ENCODE results near the gene PCARE.

The PCARE gene

GRCh38 chr2:29031046-29031445, 43.3 kb downstream of the PCARE start:
- Histone ChIP-seq H3K27ac (ENCODE audit: low read length) (no peak overlapping the region), H3K27me3 (ENCODE audit: low read depth, low read length) (no peaks in the 10 kb centered on the region), H3K9me3 (ENCODE audit: control insufficient read depth in 1 of 2, low read length in 2 of 2) (no peaks in the 10 kb centered on the region), H3K36me3 (ENCODE audit: control insufficient read depth in 1 of 2, insufficient read depth in 2 of 2, low read length in 2 of 2) (peaks cover 0 to 5% of the 10 kb centered on the region in 2 donors), H3K4me1 (ENCODE audit: control insufficient read depth in 1 of 2, insufficient read depth in 2 of 2, low read length in 2 of 2) (no peaks in the 10 kb centered on the region), H3K4me3 (ENCODE audit: low read depth in 1 of 2, low read length in 2 of 2) (no peak overlapping the region)

GRCh38 chr2:29025711-29026110, 48.6 kb downstream of the PCARE start:
- Histone ChIP-seq H3K9me3 (ENCODE audit: control insufficient read depth in 1 of 2, low read length in 2 of 2) (no peaks in the 10 kb centered on the region), H3K27ac (ENCODE audit: low read length) (no peak overlapping the region), H3K27me3 (ENCODE audit: low read depth, low read length) (no peaks in the 10 kb centered on the region), H3K36me3 (ENCODE audit: control insufficient read depth in 1 of 2, insufficient read depth in 2 of 2, low read length in 2 of 2) (peaks cover 0 to 5% of the 10 kb centered on the region in 2 donors), H3K4me1 (ENCODE audit: control insufficient read depth in 1 of 2, insufficient read depth in 2 of 2, low read length in 2 of 2) (no peaks in the 10 kb centered on the region), H3K4me3 (ENCODE audit: low read depth in 1 of 2, low read length in 2 of 2) (no peak overlapping the region)

DNA sequence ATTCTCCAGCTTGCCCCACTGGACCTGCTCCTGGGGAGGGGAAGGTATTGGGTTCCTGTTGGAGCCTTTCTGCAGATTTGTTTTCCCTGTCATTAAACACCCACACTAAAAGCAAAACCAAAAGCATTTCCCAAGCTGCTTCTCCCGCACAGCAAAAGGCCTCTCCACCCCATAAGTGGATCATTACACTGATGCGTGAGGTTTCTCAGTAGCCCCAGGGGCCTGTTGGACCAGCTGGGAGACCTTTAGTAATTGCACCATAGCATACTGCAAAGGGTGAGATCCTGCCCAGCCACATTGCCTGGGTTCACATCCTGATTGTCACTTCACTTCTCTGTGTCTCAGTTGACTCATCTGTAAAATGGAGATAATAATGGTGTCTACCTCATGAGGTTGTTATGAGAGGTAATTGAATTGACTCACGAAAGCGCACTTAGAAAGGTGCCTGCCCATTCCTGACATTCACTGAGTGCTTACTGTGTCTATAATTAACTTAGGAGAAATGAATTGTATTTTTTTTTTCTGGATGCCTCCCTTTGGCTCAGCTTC, 49.4 kb downstream of the PCARE start:
- Histone ChIP-seq H3K36me3 (ENCODE audit: control insufficient read depth in 1 of 2, insufficient read depth in 2 of 2, low read length in 2 of 2) (peaks cover 0 to 5% of the 10 kb centered on the region in 2 donors), H3K4me3 (ENCODE audit: low read depth in 1 of 2, low read length in 2 of 2) (no peak overlapping the region), H3K27ac (ENCODE audit: low read length) (no peak overlapping the region), H3K27me3 (ENCODE audit: low read depth, low read length) (no peaks in the 10 kb centered on the region), H3K4me1 (ENCODE audit: control insufficient read depth in 1 of 2, insufficient read depth in 2 of 2, low read length in 2 of 2) (no peaks in the 10 kb centered on the region), H3K9me3 (ENCODE audit: control insufficient read depth in 1 of 2, low read length in 2 of 2) (no peaks in the 10 kb centered on the region)

- H3K27me3 ChIP-seq (ENCODE audit: low read depth, low read length), result no peaks in the 10 kb centered on the region
- no peak overlapping the region for H3K27ac ChIP-seq (ENCODE audit: low read length)
- H3K4me3 ChIP-seq (ENCODE audit: low read depth in 1 of 2, low read length in 2 of 2), result no peak overlapping the region
Measured at GRCh38 chr2:29023188-29023587, 51.1 kb downstream of the PCARE start.

DNA sequence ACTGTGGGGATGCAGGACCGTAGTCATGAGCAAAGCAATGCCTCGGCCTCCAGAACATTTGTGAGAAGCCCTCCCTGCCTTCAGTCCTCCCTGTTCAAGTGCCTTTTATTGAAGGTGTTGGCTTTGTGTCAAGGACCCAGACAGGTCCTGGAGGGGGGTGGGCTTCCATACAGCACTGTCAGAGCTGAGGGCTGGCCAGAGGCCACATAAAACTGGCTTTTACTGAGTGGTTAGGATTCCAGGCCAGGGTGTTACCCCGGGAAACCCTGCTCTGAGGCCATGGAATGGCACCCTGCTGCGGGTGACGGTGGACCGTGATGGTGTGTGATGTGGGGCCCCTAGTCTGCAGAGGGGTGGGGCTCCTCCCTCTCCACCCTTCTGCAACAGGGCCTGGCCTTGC, 51.6 kb downstream of the PCARE start:
- Histone ChIP-seq H3K27me3 (ENCODE audit: low read depth, low read length) (no peaks in the 10 kb centered on the region), H3K27ac (ENCODE audit: low read length) (no peak overlapping the region), H3K9me3 (ENCODE audit: control insufficient read depth in 1 of 2, low read length in 2 of 2) (no peaks in the 10 kb centered on the region), H3K4me1 (ENCODE audit: control insufficient read depth in 1 of 2, insufficient read depth in 2 of 2, low read length in 2 of 2) (no peaks in the 10 kb centered on the region), H3K4me3 (ENCODE audit: low read depth in 1 of 2, low read length in 2 of 2) (no peak overlapping the region), H3K36me3 (ENCODE audit: control insufficient read depth in 1 of 2, insufficient read depth in 2 of 2, low read length in 2 of 2) (peaks cover 0 to under 1% of the 10 kb centered on the region in 2 donors)

More at GRCh38 chr2:29023188-29023587, 51.1 kb downstream of the PCARE start:
- H3K36me3 ChIP-seq (ENCODE audit: control insufficient read depth in 1 of 2, insufficient read depth in 2 of 2, low read length in 2 of 2), result peaks cover 0 to 5% of the 10 kb centered on the region in 2 donors
- no peaks in the 10 kb centered on the region for H3K9me3 ChIP-seq (ENCODE audit: control insufficient read depth in 1 of 2, low read length in 2 of 2)
- no peaks in the 10 kb centered on the region for H3K4me1 ChIP-seq (ENCODE audit: control insufficient read depth in 1 of 2, insufficient read depth in 2 of 2, low read length in 2 of 2)

- no peak overlapping the region for H3K4me3 ChIP-seq (ENCODE audit: low read depth in 1 of 2, low read length in 2 of 2)
- H3K9me3 ChIP-seq (ENCODE audit: control insufficient read depth in 1 of 2, low read length in 2 of 2), result no peaks in the 10 kb centered on the region
- no peak overlapping the region for H3K27ac ChIP-seq (ENCODE audit: low read length)
- no peaks in the 10 kb centered on the region for H3K36me3 ChIP-seq (ENCODE audit: control insufficient read depth in 1 of 2, insufficient read depth in 2 of 2, low read length in 2 of 2)
- no peaks in the 10 kb centered on the region for H3K4me1 ChIP-seq (ENCODE audit: control insufficient read depth in 1 of 2, insufficient read depth in 2 of 2, low read length in 2 of 2)
- H3K27me3 ChIP-seq (ENCODE audit: low read depth, low read length), result no peaks in the 10 kb centered on the region
Measured at GRCh38 chr2:29021886-29022285, 52.4 kb downstream of the PCARE start.

DNA sequence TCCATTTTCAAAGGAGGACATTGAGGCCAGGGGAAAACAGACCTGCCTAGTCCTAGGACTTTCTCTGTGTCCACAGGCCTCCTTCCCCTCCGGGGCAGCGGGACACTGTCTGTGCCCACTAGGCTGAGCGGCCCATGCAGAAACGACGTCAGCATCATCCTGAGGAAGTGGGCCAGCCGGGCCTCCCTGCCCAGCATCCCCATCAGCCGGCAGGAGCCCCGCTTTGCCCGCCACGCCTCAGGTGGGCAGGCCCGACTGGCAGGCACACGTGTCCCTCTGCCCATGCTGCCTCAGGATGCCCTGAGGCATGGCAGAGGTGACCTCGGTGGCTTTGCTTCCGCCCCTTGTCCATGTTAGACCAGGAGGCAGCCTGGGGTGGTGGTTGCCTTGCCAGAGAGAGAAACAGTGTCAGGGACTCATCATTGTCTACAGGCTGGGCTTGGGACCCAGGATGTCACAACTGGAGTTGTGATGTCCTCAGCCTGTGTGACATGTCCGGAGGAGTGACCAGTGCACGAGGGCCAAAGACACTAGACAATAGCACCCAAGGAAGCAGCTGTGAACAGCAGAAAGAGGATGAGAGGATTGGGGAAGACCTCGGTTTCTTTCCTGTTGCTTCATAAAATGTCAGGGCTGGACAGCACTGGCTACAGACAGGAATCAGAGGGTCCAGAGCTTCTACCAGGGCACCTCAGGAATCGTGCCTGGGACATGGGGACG, 56.4 kb downstream of the PCARE start:
- no peak overlapping the region for H3K4me3 ChIP-seq (ENCODE audit: low read depth in 1 of 2, low read length in 2 of 2)
- no peaks in the 10 kb centered on the region for H3K4me1 ChIP-seq (ENCODE audit: control insufficient read depth in 1 of 2, insufficient read depth in 2 of 2, low read length in 2 of 2)
- H3K36me3 ChIP-seq (ENCODE audit: control insufficient read depth in 1 of 2, insufficient read depth in 2 of 2, low read length in 2 of 2), result no peaks in the 10 kb centered on the region
- H3K27ac ChIP-seq (ENCODE audit: low read length), result no peak overlapping the region
- no peaks in the 10 kb centered on the region for H3K9me3 ChIP-seq (ENCODE audit: control insufficient read depth in 1 of 2, low read length in 2 of 2)
- no peaks in the 10 kb centered on the region for H3K27me3 ChIP-seq (ENCODE audit: low read depth, low read length)

- Histone ChIP-seq H3K27ac (ENCODE audit: low read length) (no peak overlapping the region), H3K9me3 (ENCODE audit: control insufficient read depth in 1 of 2, low read length in 2 of 2) (no peaks in the 10 kb centered on the region), H3K4me3 (ENCODE audit: low read depth in 1 of 2, low read length in 2 of 2) (no peak overlapping the region), H3K27me3 (ENCODE audit: low read depth, low read length) (no peaks in the 10 kb centered on the region), H3K36me3 (ENCODE audit: control insufficient read depth in 1 of 2, insufficient read depth in 2 of 2, low read length in 2 of 2) (no peaks in the 10 kb centered on the region), H3K4me1 (ENCODE audit: control insufficient read depth in 1 of 2, insufficient read depth in 2 of 2, low read length in 2 of 2) (peaks cover 4 to 12% of the 10 kb centered on the region in 2 donors)
Measured at GRCh38 chr2:29016504-29016903, 57.8 kb downstream of the PCARE start.

DNA sequence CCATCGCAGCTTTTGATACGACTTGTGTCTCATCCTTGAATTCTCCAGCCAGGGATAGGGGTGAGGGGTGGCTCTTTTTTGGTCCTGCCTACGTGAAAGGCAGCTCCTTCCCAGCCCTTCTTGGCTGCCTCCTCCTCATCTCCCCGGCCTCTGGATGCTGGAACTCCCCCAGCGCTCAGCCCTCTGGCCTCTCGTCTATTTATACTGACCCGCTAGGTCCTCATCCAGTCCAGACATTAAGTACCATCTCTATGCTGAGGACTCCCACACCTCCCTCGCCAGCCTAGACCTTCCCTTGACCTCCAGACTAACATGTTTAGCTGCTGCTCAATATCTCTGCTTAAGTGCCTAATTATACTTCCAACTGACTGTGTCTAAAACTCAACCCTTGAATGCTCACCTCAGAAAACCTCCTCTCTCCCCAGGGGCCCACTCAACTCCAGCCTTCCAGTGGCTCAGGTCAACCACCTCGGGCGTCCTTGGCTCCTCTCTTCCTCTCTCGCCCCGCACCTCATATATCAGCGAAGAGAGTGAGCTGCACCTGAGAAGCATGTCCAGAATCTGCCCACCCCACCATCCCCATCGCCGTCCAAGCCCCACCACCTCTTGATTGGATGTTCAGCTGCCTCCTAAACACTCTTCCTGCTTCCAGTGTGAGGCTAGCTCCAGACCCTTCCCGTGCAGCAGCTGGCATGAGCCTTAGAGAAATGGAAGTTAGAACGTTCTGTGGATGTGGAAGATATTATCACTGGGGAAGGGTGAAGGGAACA, 58.4 kb downstream of the PCARE start:
- no peak overlapping the region for H3K27ac ChIP-seq (ENCODE audit: low read length)
- H3K4me1 ChIP-seq (ENCODE audit: control insufficient read depth in 1 of 2, insufficient read depth in 2 of 2, low read length in 2 of 2), result peaks cover 10 to 18% of the 10 kb centered on the region in 2 donors
- no peaks in the 10 kb centered on the region for H3K36me3 ChIP-seq (ENCODE audit: control insufficient read depth in 1 of 2, insufficient read depth in 2 of 2, low read length in 2 of 2)
- no peaks in the 10 kb centered on the region for H3K9me3 ChIP-seq (ENCODE audit: control insufficient read depth in 1 of 2, low read length in 2 of 2)
- H3K4me3 ChIP-seq (ENCODE audit: low read depth in 1 of 2, low read length in 2 of 2), result no peak overlapping the region
- H3K27me3 ChIP-seq (ENCODE audit: low read depth, low read length), result no peaks in the 10 kb centered on the region

- Histone ChIP-seq H3K27me3 (ENCODE audit: low read depth, low read length) (no peaks in the 10 kb centered on the region), H3K4me1 (ENCODE audit: control insufficient read depth in 1 of 2, insufficient read depth in 2 of 2, low read length in 2 of 2) (peaks cover 19 to 24% of the 10 kb centered on the region in 2 donors), H3K36me3 (ENCODE audit: control insufficient read depth in 1 of 2, insufficient read depth in 2 of 2, low read length in 2 of 2) (no peaks in the 10 kb centered on the region), H3K9me3 (ENCODE audit: control insufficient read depth in 1 of 2, low read length in 2 of 2) (no peaks in the 10 kb centered on the region), H3K27ac (ENCODE audit: low read length) (no peak overlapping the region), H3K4me3 (ENCODE audit: low read depth in 1 of 2, low read length in 2 of 2) (peak overlapping the region in 1 of 2 donors; percentile 12)
Measured at GRCh38 chr2:29014811-29015421, 59.4 kb downstream of the PCARE start.

DNA sequence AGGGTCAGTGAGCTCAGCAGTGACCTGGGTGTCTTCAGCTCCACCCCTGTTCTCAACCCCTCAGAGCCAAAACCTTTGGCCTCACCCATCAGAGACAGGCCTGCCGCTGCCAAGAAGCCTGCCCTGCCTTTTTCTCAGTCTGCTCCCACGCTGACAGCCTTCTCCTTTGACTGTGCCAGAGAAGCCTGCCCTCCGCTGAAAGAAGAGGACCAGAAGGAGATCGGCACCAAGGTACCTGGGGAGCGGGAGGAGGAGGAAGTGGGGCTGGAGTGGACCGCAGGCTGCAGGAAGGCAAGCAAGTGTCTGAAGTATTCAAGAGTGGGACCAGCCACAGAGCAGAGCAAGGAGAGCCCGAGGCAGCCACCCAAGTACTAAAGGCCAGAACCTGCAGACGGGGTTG, 60.0 kb downstream of the PCARE start:
- Histone ChIP-seq H3K36me3 (ENCODE audit: control insufficient read depth in 1 of 2, insufficient read depth in 2 of 2, low read length in 2 of 2) (no peaks in the 10 kb centered on the region), H3K9me3 (ENCODE audit: control insufficient read depth in 1 of 2, low read length in 2 of 2) (no peaks in the 10 kb centered on the region), H3K27me3 (ENCODE audit: low read depth, low read length) (no peaks in the 10 kb centered on the region), H3K27ac (ENCODE audit: low read length) (peak overlapping the region; percentile 4), H3K4me1 (ENCODE audit: control insufficient read depth in 1 of 2, insufficient read depth in 2 of 2, low read length in 2 of 2) (peaks cover 19 to 24% of the 10 kb centered on the region in 2 donors), H3K4me3 (ENCODE audit: low read depth in 1 of 2, low read length in 2 of 2) (no peak overlapping the region)
